Duodenal mucosa (tissue), 2 donors: ENCODE results near the gene MCM8.

Source experiments
- H3K27ac ChIP-seq: one replicate; pipeline ENCODE4 v1.7.0; 2013; ENCODE audit warnings: low read depth, low read length
- H3K27me3 ChIP-seq, 2 donors: one replicate each; pipeline ENCODE4 v1.7.0; 2013; ENCODE audit warnings: low read length in 2 of 2, control low read depth in 1 of 2; ENCODE audit not compliant: insufficient read depth in 2 of 2, control insufficient read depth in 1 of 2
- H3K36me3 ChIP-seq, 2 donors: one replicate each; pipeline ENCODE4 v1.7.0; 2013; ENCODE audit warnings: low read length in 2 of 2, control low read depth in 1 of 2; ENCODE audit not compliant: insufficient read depth in 2 of 2, control insufficient read depth in 1 of 2
- H3K4me1 ChIP-seq, 2 donors: one replicate each; pipeline ENCODE4 v1.7.0; 2013; ENCODE audit warnings: low read length in 2 of 2, control low read depth in 1 of 2; ENCODE audit not compliant: insufficient read depth in 2 of 2, control insufficient read depth in 1 of 2
- H3K4me3 ChIP-seq, 2 donors: one replicate each; pipeline ENCODE4 v1.7.0; 2013; ENCODE audit warnings: low read length in 2 of 2, low read depth in 1 of 2
- H3K9ac ChIP-seq, 2 donors: one replicate each; pipeline ENCODE4 v1.7.0; 2013; ENCODE audit warnings: low read length in 2 of 2, low read depth in 1 of 2
- H3K9me3 ChIP-seq, 2 donors: one replicate each; pipeline ENCODE4 v1.7.0; 2013; ENCODE audit warnings: low read length in 2 of 2, control low read depth in 1 of 2; ENCODE audit not compliant: control insufficient read depth in 1 of 2

Gene MCM8

GRCh38 chr20:6037082-6037481 lies 86.6 kb downstream of the MCM8 start:
- no peak overlapping the region for H3K4me3 ChIP-seq
- H3K27ac ChIP-seq: no peak overlapping the region
- no peaks in the 10 kb centered on the region for H3K27me3 ChIP-seq
- H3K9ac ChIP-seq: no peak overlapping the region
- H3K36me3 ChIP-seq: peaks cover 58 to 80% of the 10 kb centered on the region in 2 donors
- no peaks in the 10 kb centered on the region for H3K9me3 ChIP-seq
- H3K4me1 ChIP-seq: no peaks in the 10 kb centered on the region

DNA sequence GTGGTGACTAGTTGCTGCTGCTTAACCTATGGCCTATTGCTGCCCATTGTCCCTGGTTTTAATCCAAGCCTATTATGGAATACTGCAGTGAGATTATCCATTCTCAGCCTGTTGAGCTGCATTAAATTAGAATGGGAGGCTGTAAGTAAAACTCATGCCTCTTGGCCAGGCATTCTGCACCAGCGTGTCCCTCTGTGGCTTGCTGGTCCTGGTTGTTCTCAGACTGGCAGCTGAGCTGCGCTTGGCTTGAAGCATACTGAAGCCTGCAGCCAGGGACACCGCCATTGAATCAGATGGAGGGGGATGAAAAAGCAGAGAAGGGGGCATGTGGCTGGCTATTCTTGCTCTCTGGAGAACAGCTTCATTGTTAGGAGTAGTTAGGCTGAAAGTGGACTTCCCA lies 87.8 kb downstream of the MCM8 start:
- no peak overlapping the region for H3K4me3 ChIP-seq
- no peaks in the 10 kb centered on the region for H3K9me3 ChIP-seq
- no peaks in the 10 kb centered on the region for H3K4me1 ChIP-seq
- H3K9ac ChIP-seq: no peak overlapping the region
- H3K36me3 ChIP-seq: peaks cover 60 to 78% of the 10 kb centered on the region in 2 donors
- no peaks in the 10 kb centered on the region for H3K27me3 ChIP-seq
- no peak overlapping the region for H3K27ac ChIP-seq

- no peak overlapping the region for H3K4me3 ChIP-seq
- H3K9ac ChIP-seq: no peak overlapping the region
- H3K4me1 ChIP-seq: no peaks in the 10 kb centered on the region
- peaks cover 52 to 63% of the 10 kb centered on the region in 2 donors for H3K36me3 ChIP-seq
- H3K9me3 ChIP-seq: no peaks in the 10 kb centered on the region
- H3K27me3 ChIP-seq: no peaks in the 10 kb centered on the region
- H3K27ac ChIP-seq: no peak overlapping the region
Observed at GRCh38 chr20:6039766-6040165, 89.3 kb downstream of the MCM8 start.

DNA sequence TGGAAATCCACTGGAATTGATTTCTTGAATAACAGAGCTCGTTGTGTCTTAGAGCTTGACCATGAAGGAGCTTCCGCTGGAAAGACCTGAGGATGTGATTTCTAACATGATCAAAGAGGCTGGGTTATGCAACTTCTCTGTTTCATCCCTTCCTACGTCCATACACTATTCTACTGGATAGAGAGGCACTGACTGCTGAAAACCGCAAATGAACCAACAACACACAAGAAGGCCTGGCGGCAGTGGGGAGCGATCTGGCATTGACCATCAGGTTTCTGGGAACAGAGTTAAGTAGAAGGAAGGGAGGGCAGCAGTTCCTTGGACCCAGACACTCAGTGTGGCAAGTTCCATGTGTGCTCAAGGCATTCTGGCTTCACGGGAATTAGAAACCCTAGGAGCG lies 90.1 kb downstream of the MCM8 start:
- Histone ChIP-seq H3K36me3 (peaks cover 50 to 62% of the 10 kb centered on the region in 2 donors), H3K27ac (no peak overlapping the region), H3K27me3 (no peaks in the 10 kb centered on the region)

GRCh38 chr20:6040958-6041807 lies 90.7 kb downstream of the MCM8 start:
- Histone ChIP-seq H3K27ac (no peak overlapping the region), H3K36me3 (peaks cover 48 to 58% of the 10 kb centered on the region in 2 donors), H3K9me3 (no peaks in the 10 kb centered on the region), H3K9ac (no peak overlapping the region), H3K4me1 (no peaks in the 10 kb centered on the region), H3K27me3 (no peaks in the 10 kb centered on the region), H3K4me3 (no peak overlapping the region)

More for the DNA sequence above, 90.1 kb downstream of the MCM8 start:
- Histone ChIP-seq H3K4me3 (no peak overlapping the region), H3K9me3 (no peaks in the 10 kb centered on the region), H3K9ac (no peak overlapping the region), H3K4me1 (no peaks in the 10 kb centered on the region)

- H3K27me3 ChIP-seq: no peaks in the 10 kb centered on the region
- H3K27ac ChIP-seq: no peak overlapping the region
- H3K9ac ChIP-seq: no peak overlapping the region
- H3K36me3 ChIP-seq: peaks cover 42 to 52% of the 10 kb centered on the region in 2 donors
- no peaks in the 10 kb centered on the region for H3K4me1 ChIP-seq
- no peaks in the 10 kb centered on the region for H3K9me3 ChIP-seq
- no peak overlapping the region for H3K4me3 ChIP-seq
Observed at GRCh38 chr20:6041808-6042265, 91.4 kb downstream of the MCM8 start.

DNA sequence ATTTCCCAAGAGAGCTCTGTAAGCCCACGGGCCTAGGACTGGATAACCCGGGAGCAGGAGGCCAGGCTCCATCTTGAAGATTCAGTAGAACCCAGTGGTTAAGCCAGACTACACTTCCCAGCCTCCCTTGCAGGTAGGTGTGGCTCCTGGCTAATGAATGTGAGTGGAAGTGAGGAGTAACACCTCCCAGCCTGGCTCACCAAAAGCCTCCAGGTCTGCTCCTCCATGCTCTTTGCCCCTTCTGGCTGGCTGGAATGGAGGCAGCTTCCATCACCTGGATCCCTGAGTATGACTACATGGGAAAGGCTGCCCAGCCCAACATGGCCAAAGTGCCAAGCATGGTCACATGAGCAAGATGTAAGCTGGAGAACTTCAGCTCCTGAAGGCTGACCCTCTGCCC lies 93.7 kb downstream of the MCM8 start:
- Histone ChIP-seq H3K9me3 (no peaks in the 10 kb centered on the region), H3K4me3 (no peak overlapping the region)

DNA sequence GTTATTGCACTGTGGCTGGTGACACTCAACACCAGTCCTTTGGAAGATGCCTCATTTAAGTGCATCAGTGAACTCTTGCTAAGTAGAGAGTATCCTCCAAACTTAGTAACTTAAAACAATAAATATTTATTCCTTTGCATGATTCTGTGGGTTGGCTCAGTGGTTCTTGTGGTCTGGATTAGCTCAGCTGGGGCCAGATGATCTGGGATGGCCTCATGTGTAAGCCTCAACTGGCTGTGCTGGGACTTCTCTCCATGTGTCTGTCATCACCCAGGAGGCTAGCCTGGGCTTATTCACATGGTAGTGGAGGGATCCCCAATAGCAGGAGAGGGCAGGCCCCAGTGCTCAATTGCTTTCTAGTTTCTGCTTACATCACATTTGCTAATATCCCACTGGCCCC lies 95.1 kb downstream of the MCM8 start:
- Histone ChIP-seq H3K4me1 (no peaks in the 10 kb centered on the region), H3K9me3 (no peaks in the 10 kb centered on the region), H3K36me3 (peaks cover 17 to 19% of the 10 kb centered on the region in 2 donors), H3K4me3 (no peak overlapping the region), H3K27ac (no peak overlapping the region), H3K27me3 (no peaks in the 10 kb centered on the region), H3K9ac (no peak overlapping the region)

More for the DNA sequence above, 93.7 kb downstream of the MCM8 start:
- H3K27ac ChIP-seq: no peak overlapping the region
- no peak overlapping the region for H3K9ac ChIP-seq
- H3K27me3 ChIP-seq: no peaks in the 10 kb centered on the region
- no peaks in the 10 kb centered on the region for H3K4me1 ChIP-seq
- peaks cover 30 to 32% of the 10 kb centered on the region in 2 donors for H3K36me3 ChIP-seq

- Histone ChIP-seq H3K36me3 (peaks cover 9 to 10% of the 10 kb centered on the region in 2 donors), H3K4me1 (peaks cover 0 to under 1% of the 10 kb centered on the region in 2 donors), H3K9me3 (no peaks in the 10 kb centered on the region), H3K27me3 (peaks cover 4 to 6% of the 10 kb centered on the region in 2 donors), H3K27ac (no peak overlapping the region), H3K9ac (no peak overlapping the region), H3K4me3 (no peak overlapping the region)
Observed at GRCh38 chr20:6046432-6046831, 96.0 kb downstream of the MCM8 start.

GRCh38 chr20:6048391-6048790 lies 97.9 kb downstream of the MCM8 start:
- Histone ChIP-seq H3K4me3 (no peak overlapping the region), H3K36me3 (no peaks in the 10 kb centered on the region), H3K9ac (no peak overlapping the region), H3K27me3 (peaks cover 15 to 16% of the 10 kb centered on the region in 2 donors), H3K27ac (no peak overlapping the region), H3K9me3 (no peaks in the 10 kb centered on the region), H3K4me1 (peaks cover 0 to 12% of the 10 kb centered on the region in 2 donors)
